ENCODE data around the gene USP35.
"Not testable (repeated sequence)": the region's sequence is repeated elsewhere in the genome, so short reads cannot be mapped to it uniquely, and the experiment has no call there.

USP35 gene

GRCh38 chr11:78168539-78169477, 19.9 kb upstream of the USP35 start:
- H3K4me3 ChIP-seq: no peak overlapping the region
- peak overlapping the region in 17 of 21 experiments; percentile 3 to 81 (median 65) for H3K27ac ChIP-seq

- H3K27ac ChIP-seq: peak overlapping the region in 5 of 21 experiments; percentile 16 to 79 (median 30)
These were observed 18.3 kb upstream of the USP35 start for GRCh38 chr11:78170413-78170812.

GRCh38 chr11:78170874-78171549, 17.7 kb upstream of the USP35 start:
- no peak overlapping the region for H3K4me3 ChIP-seq
- peak overlapping the region in 2 of 21 experiments; percentile 25 to 79 for H3K27ac ChIP-seq

More at GRCh38 chr11:78170413-78170812, 18.3 kb upstream of the USP35 start:
- no peak overlapping the region for H3K4me3 ChIP-seq

DNA sequence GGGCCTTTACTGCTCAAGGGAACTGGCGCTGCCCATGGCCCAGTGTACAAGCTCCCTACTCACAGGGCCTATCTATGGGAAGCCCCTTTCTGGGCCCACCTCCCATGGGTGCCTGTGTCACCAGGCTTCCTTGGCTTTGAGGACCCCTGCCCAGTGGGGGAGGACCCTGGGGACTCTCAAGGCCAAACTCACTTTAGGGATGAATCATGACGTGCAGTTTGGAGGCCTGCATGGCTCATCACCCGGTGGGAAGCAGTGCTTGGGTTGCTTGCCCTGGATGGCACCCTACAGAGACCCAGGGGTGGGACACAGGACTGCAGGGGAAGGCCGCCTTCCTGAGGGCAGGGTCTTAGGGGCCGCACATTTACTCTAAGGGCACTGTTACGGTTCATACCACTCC, 16.8 kb upstream of the USP35 start:
- Histone ChIP-seq H3K27ac (no peak overlapping the region), H3K4me3 (no peak overlapping the region)

- not testable (repeated sequence) for H3K4me3 ChIP-seq
These were observed 12.9 kb upstream of the USP35 start for GRCh38 chr11:78175862-78176261.

GRCh38 chr11:78176605-78177141, 12.0 kb upstream of the USP35 start:
- no peak overlapping the region for H3K27ac ChIP-seq
- H3K4me3 ChIP-seq: no peak overlapping the region

More at GRCh38 chr11:78175862-78176261, 12.9 kb upstream of the USP35 start:
- H3K27ac ChIP-seq: not testable (repeated sequence)

GRCh38 chr11:78177216-78177615, 11.5 kb upstream of the USP35 start:
- Histone ChIP-seq H3K27ac (no peak overlapping the region), H3K4me3 (no peak overlapping the region)

GRCh38 chr11:78179459-78180071, 9.2 kb upstream of the USP35 start:
- Histone ChIP-seq H3K27ac (no peak overlapping the region), H3K4me3 (no peak overlapping the region)

DNA sequence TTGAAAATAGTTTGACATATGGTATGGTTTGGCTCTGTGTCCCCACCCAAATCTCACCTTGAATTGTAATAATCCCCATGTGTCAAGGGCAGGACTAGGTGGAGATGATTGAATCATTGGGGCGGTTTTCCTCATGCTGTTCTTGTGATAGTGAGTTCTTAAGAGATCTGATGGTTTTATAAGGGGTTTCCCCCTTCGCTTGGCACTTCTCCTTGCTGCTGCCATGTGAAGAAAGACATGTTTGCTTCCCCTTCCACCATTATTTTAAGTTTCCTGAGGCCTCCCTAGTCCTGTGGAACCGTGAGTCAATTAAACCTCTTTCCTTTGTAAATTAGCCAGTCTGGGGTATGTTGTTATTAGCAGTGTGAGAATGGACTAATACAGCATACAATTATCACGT, 8.0 kb upstream of the USP35 start:
- H3K4me3 ChIP-seq: no peak overlapping the region
- H3K27ac ChIP-seq: no peak overlapping the region

- Histone ChIP-seq H3K4me3 (no peak overlapping the region), H3K27ac (no peak overlapping the region)
These were observed 7.5 kb upstream of the USP35 start for GRCh38 chr11:78181185-78181584.

DNA sequence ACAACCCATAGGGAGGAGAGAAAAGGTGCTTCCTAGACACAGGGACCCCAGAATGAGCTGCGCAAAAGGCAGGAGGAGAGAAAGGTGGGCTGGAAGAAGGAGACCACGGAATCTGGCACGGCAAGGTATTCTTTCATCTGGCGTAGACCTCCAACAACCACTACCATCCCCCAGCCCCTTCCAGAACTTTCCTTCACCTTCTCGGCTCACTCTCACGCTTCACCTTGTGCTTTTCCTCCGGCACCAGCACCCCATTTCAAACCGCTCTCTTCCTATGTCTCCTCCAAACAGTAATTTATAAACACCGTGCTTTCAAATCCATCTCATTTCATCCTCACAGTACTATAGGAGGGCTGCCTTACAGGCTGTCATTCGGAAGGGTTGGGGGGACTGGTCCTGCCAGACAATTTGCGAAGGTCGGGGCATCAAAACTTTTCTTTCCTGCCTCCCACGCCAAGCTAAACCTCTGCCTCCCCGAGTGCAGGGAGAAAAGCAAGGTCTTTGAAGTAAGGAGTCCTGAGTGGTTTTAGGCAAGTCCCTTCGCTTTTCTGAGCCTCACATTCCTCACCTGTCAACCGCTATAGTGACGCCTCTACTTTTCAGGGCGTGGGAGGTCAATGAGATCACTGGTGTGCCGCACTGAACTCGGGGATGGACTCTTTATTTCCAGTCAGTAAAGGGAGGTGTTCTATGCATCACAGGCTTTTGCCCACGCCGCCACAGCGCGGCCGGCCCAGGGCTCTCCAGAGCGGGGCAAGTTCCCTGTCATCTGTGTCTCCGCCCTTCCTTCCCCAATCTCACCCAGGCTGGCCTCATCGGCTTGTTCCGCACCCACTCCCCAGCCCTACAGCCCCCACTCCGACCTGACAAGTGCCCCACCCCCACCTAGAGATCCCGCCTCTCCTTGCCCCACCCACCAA, 1.1 kb upstream of the USP35 start:
- H3K4me3 ChIP-seq: peak overlapping the region; percentile 67 to 99 (median 85)
- H3K27ac ChIP-seq: peak overlapping the region; percentile 54 to 92 (median 81)

- H3K27ac ChIP-seq: peak overlapping the region; percentile 5 to 92 (median 82)
- H3K4me3 ChIP-seq: peak overlapping the region; percentile 67 to 99 (median 85)
These were observed 530 bp downstream of the USP35 start for GRCh38 chr11:78189174-78189724.

DNA sequence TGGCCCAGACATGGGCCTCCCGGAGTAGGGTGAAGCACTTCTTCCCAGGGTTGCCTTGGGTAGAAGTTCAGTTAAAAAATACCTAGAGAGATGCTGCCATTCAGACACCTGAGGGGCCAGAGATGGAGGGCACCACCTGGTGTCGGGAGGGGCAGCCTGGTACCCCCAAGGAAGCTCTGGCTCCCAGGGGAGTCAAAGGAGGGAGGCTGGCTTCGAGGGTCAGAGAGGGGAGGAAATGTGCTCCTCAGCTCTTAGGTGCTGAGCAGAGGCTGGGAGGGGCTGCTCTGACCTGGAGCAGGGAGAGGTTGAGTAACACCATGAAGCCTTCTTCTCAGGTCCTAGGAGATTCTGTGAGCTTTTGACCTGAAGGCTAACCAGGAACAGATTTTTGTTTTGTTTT, 1.1 kb downstream of the USP35 start:
- H3K27ac ChIP-seq: peak overlapping the region in 10 of 21 experiments; percentile 0 to 92 (median 80)
- H3K4me3 ChIP-seq: peak overlapping the region in 4 of 7 experiments; percentile 68 to 99 (median 91)

- Histone ChIP-seq H3K4me3 (no peak overlapping the region), H3K27ac (peak overlapping the region in 3 of 21 experiments; percentile 4 to 92 (median 61))
These were observed 1.7 kb downstream of the USP35 start for GRCh38 chr11:78190374-78190773.

DNA sequence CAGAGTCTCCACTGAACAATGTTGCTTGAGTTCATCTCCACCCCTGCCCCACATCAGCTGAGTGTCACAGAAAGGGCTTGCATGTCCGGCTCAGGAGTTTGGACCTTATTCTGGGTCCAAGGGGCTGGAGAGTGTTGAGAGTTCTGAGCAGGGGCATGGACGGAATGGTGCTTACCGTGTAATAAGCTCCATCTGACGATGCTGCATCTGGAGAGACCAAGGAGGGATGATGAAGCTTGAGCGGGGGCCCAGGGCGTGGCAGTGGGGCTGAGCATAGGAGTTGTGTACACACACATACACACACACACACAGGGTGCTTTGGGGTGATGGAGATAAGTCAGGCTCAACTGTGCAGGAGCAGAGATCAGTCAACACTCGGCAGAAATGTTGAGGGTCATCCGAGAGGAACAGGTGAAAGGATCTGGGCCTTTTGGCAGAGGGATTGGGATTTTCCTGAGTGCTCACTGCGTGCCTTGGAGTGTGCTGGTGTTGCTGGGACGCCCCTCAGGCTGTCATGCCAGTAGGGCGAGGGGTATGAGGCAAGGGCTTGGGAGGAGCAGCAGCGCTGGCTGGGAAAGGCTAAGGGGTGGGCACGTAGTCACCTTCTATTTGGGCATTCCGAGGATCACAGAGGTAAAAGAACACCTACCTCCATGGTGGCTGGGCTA, 2.3 kb downstream of the USP35 start:
- H3K4me3 ChIP-seq: no peak overlapping the region
- H3K27ac ChIP-seq: no peak overlapping the region

DNA sequence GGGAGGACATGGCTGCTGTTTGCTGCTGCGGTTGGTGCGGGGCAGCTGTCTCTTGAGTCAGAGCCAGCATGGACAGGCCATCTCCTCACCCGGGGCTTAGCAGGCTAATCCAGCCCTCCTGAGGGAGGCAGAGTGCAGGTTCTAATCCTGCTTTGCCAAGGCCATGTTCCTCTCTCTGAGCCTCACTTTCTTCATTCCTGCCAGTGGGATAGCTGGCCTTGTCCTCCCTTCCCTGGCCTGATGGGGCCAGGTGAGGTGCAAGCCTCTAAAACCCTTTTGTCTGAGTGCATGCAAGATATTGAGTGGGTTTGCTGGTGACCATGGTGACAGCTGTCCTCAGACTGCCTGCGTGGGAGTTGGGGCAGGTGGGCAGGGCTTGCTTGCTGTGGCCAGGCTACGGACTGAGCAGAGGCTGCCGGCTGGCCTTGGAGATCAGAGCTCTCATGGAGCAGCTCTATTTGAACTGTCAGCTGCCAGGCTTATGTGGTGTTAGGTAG, 3.6 kb downstream of the USP35 start:
- H3K27ac ChIP-seq: no peak overlapping the region
- H3K4me3 ChIP-seq: no peak overlapping the region

GRCh38 chr11:78192911-78193351, 4.2 kb downstream of the USP35 start:
- Histone ChIP-seq H3K4me3 (no peak overlapping the region), H3K27ac (peak overlapping the region in 1 of 21 experiments; percentile 17)

DNA sequence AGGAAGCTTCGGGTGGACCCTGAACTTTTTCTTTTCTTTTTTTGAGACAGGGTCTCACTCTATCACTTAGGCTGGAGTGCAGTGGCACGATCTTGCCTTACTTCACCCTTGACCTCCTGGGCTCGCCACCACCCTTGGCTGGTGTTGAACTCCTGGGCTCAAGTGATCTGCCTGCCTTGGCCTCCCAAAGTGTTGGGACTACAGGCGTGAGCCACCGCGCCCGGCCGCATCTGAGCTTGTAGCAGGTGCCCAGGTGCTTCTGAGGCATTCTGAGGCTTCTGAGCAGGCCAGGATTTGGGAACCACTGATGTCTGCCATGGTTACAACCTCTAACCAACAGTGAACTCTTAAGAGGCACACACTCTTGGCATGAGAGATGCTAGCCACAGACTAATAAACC, 5.1 kb downstream of the USP35 start:
- H3K4me3 ChIP-seq: no peak overlapping the region
- peak overlapping the region in 1 of 21 experiments; percentile 17 for H3K27ac ChIP-seq
